HEK293T (cell line): Measurements from ENCODE around the gene CBX1.

Experiments used
- CTCF ChIA-PET: fragments of 350-600 bp; formaldehyde crosslinking; extraction: SDS; loops from one replicate; lab custom pipeline; 2021; ENCODE audit warnings: antibody characterized with exemption, inconsistent platforms; lab: Yijun Ruan, JAX
- POLR2A ChIA-PET: fragments of 350-600 bp; formaldehyde crosslinking; extraction: SDS; loops from one replicate; lab custom pipeline; 2020; ENCODE audit warnings: antibody characterized with exemption, inconsistent platforms; lab: Yijun Ruan, JAX
- DNase-seq: peaks from one replicate; pipeline ENCODE4 v3.0.0; 2012; ENCODE audit warnings: mixed read lengths; ENCODE audit errors: extremely low spot score
- ARNT ChIP-seq: fragments of 450-650 bp; IDR thresholded peaks from 2 replicates; pipeline ENCODE4 v1.6.1; 2017; ENCODE audit warnings: mild to moderate bottlenecking
- BHLHE40 ChIP-seq: fragments of 450-650 bp; IDR thresholded peaks from 2 replicates; pipeline ENCODE4 v1.6.1; 2016; ENCODE audit warnings: mild to moderate bottlenecking, moderate library complexity, borderline replicate concordance
- CTBP1 ChIP-seq: fragments of 450-650 bp; IDR thresholded peaks from 2 replicates; pipeline ENCODE4 v1.6.1; 2016; ENCODE audit warnings: borderline replicate concordance
- ELF4 ChIP-seq: fragments of 450-650 bp; IDR thresholded peaks from 2 replicates; pipeline ENCODE4 v1.6.1; 2017; ENCODE audit warnings: antibody characterized with exemption
- FOXA1 ChIP-seq: fragments of 450-650 bp; IDR thresholded peaks from 2 replicates; pipeline ENCODE4 v1.6.1; 2016; ENCODE audit warnings: mild to moderate bottlenecking
- FOXK2 ChIP-seq: fragments of 450-650 bp; IDR thresholded peaks from 2 replicates; pipeline ENCODE4 v1.6.1; 2016; ENCODE audit warnings: mild to moderate bottlenecking
- FOXM1 ChIP-seq: fragments of 450-650 bp; IDR thresholded peaks from 2 replicates; pipeline ENCODE4 v1.6.1; 2017; ENCODE audit warnings: mild to moderate bottlenecking, borderline replicate concordance
- HDGF ChIP-seq: fragments of 450-650 bp; IDR thresholded peaks from 2 replicates; pipeline ENCODE4 v1.6.1; 2017; ENCODE audit warnings: antibody characterized with exemption, borderline replicate concordance
- L3MBTL2 ChIP-seq: fragments of 450-650 bp; conservative IDR thresholded peaks from 2 replicates; pipeline ENCODE4 v1.6.1; 2016; ENCODE audit warnings: mild to moderate bottlenecking
- LEF1 ChIP-seq: fragments of 450-650 bp; IDR thresholded peaks from 2 replicates; pipeline ENCODE4 v1.6.1; 2017; ENCODE audit warnings: mild to moderate bottlenecking, borderline replicate concordance
- NFRKB ChIP-seq: fragments of 450-650 bp; IDR thresholded peaks from 2 replicates; pipeline ENCODE4 v1.6.1; 2016; ENCODE audit warnings: mild to moderate bottlenecking, moderate library complexity
- PKNOX1 ChIP-seq: fragments of 450-650 bp; IDR thresholded peaks from 2 replicates; pipeline ENCODE4 v1.6.1; 2016
- SP1 ChIP-seq: fragments of 450-650 bp; IDR thresholded peaks from 2 replicates; pipeline ENCODE4 v1.6.1; 2017
- SUZ12 ChIP-seq: fragments of 450-650 bp; IDR thresholded peaks from 2 replicates; pipeline ENCODE4 v1.6.1; 2016; ENCODE audit warnings: mild to moderate bottlenecking
- TARDBP ChIP-seq: fragments of 450-650 bp; IDR thresholded peaks from 2 replicates; pipeline ENCODE4 v1.6.1; 2016
- ZNF384 ChIP-seq: fragments of 450-650 bp; IDR thresholded peaks from 2 replicates; pipeline ENCODE4 v1.6.1; 2016

Gene CBX1

GRCh38 chr17:48106802-48107136 is 5.5 kb upstream of the CBX1 start:
- ChIA-PET POLR2A (interaction anchor here (0.8 to 1.6 kb wide), 3 partner anchors 12 to 82 kb away, joined by 3 to 4 read pairs (median 3); partner anchors contain the start of gene NFE2L1), CTCF (interaction anchor here (3.5 kb wide), 1 partner anchor 9 kb away, joined by 14 read pairs; no protein-coding TSS in a partner anchor)
- TF ChIP-seq ARNT (no peak), LEF1 (no peak), TARDBP (no peak), ELF4 (no peak), NFRKB (no peak), FOXM1 (no peak), FOXK2 (no peak), ZNF384 (no peak), BHLHE40 (no peak), SUZ12 (no peak), PKNOX1 (no peak), CTBP1 (no peak), HDGF (no peak), SP1 (no peak), L3MBTL2 (no peak), FOXA1 (no peak)
- no peak for DNase-seq

- no peak for TF ChIP-seq SP1
- TF ChIP-seq TARDBP, result no peak
- no peak for TF ChIP-seq PKNOX1
- no peak for TF ChIP-seq NFRKB
- no peak for TF ChIP-seq HDGF
- no peak for TF ChIP-seq L3MBTL2
- no peak for TF ChIP-seq SUZ12
- no peak for TF ChIP-seq LEF1
- TF ChIP-seq ARNT, result no peak
- no peak for TF ChIP-seq ELF4
- no peak for TF ChIP-seq FOXA1
- no peak for TF ChIP-seq FOXM1
- POLR2A ChIA-PET, result no interaction called here
- no peak for DNase-seq
- CTCF ChIA-PET, result no interaction called here
These were observed 3.2 kb upstream of the CBX1 start for GRCh38 chr17:48104440-48104839.

- DNase-seq, result no peak
- ChIA-PET POLR2A (interaction anchor here (0.6 kb wide), 1 partner anchor 263 kb away, joined by 3 read pairs; no protein-coding TSS in a partner anchor), CTCF (no interaction called here)
- no peak for TF ChIP-seq ARNT
- TF ChIP-seq ZNF384, result no peak
- TF ChIP-seq NFRKB, result no peak
- TF ChIP-seq BHLHE40, result no peak
- TF ChIP-seq SP1, result no peak
- no peak for TF ChIP-seq LEF1
- no peak for TF ChIP-seq HDGF
- TF ChIP-seq CTBP1, result no peak
- no peak for TF ChIP-seq TARDBP
- no peak for TF ChIP-seq L3MBTL2
- no peak for TF ChIP-seq FOXK2
- TF ChIP-seq ELF4, result no peak
- TF ChIP-seq PKNOX1, result no peak
- TF ChIP-seq FOXA1, result no peak
- no peak for TF ChIP-seq FOXM1
- TF ChIP-seq SUZ12, result no peak
These were observed 1.8 kb upstream of the CBX1 start for GRCh38 chr17:48102798-48103715.

- CTCF ChIA-PET, result no interaction called here
- DNase-seq, result no peak
- TF ChIP-seq BHLHE40, result no peak
- TF ChIP-seq LEF1, result no peak
- TF ChIP-seq FOXA1, result no peak
- no peak for TF ChIP-seq SUZ12
- no peak; the same call in 1 of the 2 replicates for TF ChIP-seq ZNF384
- TF ChIP-seq HDGF, result no peak
- no peak for TF ChIP-seq FOXK2
- no peak for TF ChIP-seq CTBP1
- TF ChIP-seq NFRKB, result no peak
- TF ChIP-seq ARNT, result no peak
- POLR2A ChIA-PET, result interaction anchor here (0.6 to 0.7 kb wide), 2 partner anchors 72 to 262 kb away, joined by 3 read pairs; no protein-coding TSS in a partner anchor
These were observed 919 bp upstream of the CBX1 start for GRCh38 chr17:48102043-48102750.

GRCh38 chr17:48100591-48101011 is 677 bp downstream of the CBX1 start:
- POLR2A ChIA-PET, result interaction anchor here (0.6 to 2.5 kb wide), 20 partner anchors 8 to 501 kb away, joined by 3 to 19 read pairs (median 4); partner anchors contain the start of gene NFE2L1
- CTCF ChIA-PET, result interaction anchor here (0.5 to 1.2 kb wide), 5 partner anchors 14 to 238 kb away, joined by 3 to 6 read pairs (median 3); no protein-coding TSS in a partner anchor
- TF ChIP-seq L3MBTL2 (peak; percentile 45), HDGF (no peak), NFRKB (no peak), CTBP1 (no peak)
- DNase-seq, result peak; percentile 60
